Measurements from ENCODE around the gene DHRS11. TPM values are rescaled to one million over a fixed set of nuclear protein-coding genes. Genes with fewer than 3 reads are reported as not detected.
"Not testable (repeated sequence)": the region's sequence is repeated elsewhere in the genome, so short reads cannot be mapped to it uniquely, and the experiment has no call there.

DHRS11 gene
- polyA plus RNA-seq, 1 experiment: 8.5 TPM

DNA sequence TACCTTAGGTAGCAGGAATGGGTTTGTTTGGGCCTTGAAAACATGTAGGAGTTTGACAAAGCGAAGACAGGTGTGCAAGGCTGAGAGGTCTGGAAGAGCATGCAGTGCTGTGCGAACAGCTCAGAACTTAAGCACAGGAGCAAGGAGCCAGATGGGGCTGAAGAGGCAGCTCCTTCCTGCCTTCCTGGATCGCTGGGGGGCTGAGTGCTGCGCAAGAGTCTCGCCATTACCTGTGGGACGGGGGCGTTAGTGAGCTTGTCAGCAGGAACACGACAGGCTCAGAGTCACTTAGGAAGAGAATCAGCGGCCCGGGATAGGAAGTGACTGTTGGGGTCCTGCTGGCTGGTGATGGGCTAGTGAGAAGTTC, 9.2 kb downstream of the DHRS11 start:
- no peak for DNase-seq (ENCODE audit: low read depth)
- TF ChIP-seq, protein P1, sequence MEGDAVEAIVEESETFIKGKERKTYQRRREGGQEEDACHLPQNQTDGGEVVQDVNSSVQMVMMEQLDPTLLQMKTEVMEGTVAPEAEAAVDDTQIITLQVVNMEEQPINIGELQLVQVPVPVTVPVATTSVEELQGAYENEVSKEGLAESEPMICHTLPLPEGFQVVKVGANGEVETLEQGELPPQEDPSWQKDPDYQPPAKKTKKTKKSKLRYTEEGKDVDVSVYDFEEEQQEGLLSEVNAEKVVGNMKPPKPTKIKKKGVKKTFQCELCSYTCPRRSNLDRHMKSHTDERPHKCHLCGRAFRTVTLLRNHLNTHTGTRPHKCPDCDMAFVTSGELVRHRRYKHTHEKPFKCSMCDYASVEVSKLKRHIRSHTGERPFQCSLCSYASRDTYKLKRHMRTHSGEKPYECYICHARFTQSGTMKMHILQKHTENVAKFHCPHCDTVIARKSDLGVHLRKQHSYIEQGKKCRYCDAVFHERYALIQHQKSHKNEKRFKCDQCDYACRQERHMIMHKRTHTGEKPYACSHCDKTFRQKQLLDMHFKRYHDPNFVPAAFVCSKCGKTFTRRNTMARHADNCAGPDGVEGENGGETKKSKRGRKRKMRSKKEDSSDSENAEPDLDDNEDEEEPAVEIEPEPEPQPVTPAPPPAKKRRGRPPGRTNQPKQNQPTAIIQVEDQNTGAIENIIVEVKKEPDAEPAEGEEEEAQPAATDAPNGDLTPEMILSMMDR (IDR thresholded peaks at IDR 0.05; ENCODE audit: insufficient read depth, low read depth, low read length): no peak
- ChIA-PET POLR2A (interaction anchor here (0.5 to 1.4 kb wide), 4 partner anchors 19 to 1219 kb away, joined by 3 to 5 read pairs (median 3); no protein-coding TSS in a partner anchor), CTCF (interaction anchor here (0.6 to 4.1 kb wide), 9 partner anchors 7 to 797 kb away, joined by 3 to 48 read pairs (median 17); no protein-coding TSS in a partner anchor)
- no peaks in the 10 kb centered on the region for H3K27me3 ChIP-seq (ENCODE audit: control insufficient read depth, insufficient read depth, low read length)
- peak overlapping the region; percentile 92 for H3K4me3 ChIP-seq (ENCODE audit: low read depth, low read length)
- peaks cover 1% of the 10 kb centered on the region; the same call in 1 of the 2 replicates for H3K36me3 ChIP-seq (ENCODE audit: control insufficient read depth, insufficient read depth, low read length)

DNA sequence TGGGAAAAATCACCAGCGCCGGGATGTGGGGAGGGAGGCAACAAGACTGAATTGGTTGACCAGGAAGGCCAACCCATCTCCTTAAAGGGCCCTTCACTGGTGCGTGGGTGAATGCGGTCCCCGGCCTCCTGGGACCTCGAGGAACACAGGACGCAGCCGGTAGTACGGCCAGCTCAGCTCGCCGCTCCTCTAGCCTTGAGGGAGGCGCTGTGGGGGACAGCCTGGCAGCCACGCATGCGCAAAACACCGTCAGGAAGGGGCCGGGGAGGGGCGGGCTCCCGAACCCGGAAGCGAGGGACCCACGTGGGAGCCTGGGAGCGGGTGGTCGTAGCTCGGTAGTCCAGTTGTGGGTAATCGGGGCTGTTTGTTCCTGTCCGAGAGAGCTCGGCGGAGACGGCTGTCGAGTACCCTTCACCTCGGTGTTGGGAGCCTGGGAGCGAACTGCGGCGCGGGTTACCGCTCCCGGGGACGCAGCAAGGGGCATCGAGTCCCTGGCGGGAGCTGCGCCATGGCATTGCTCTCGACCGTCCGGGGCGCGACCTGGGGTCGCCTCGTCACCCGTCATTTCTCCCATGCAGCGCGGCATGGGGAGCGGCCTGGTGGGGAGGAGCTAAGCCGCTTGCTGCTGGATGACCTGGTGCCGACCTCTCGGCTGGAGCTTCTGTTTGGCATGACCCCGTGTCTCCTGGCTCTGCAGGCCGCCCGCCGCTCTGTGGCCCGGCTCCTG, 9.8 kb downstream of the DHRS11 start, which contains the start of gene MRM1:
Gene MRM1 (plus strand): TSS at position 281 of the 727 bp plus-strand sequence. CDS start 228 bp downstream, at position 509.
- peak; percentile 72 for DNase-seq (ENCODE audit: low read depth)
- POLR2A ChIA-PET: interaction anchor here (0.6 to 1.4 kb wide), 3 partner anchors 18 to 463 kb away, joined by 3 read pairs; no protein-coding TSS in a partner anchor
- TF ChIP-seq, protein P1 (IDR thresholded peaks at IDR 0.05; ENCODE audit: insufficient read depth, low read depth, low read length): peak; percentile 30
- H3K4me3 ChIP-seq (ENCODE audit: low read depth, low read length): peak within 1 kb of the TSS; percentile 92
- CTCF ChIA-PET: interaction anchor here (0.6 to 4.1 kb wide), 15 partner anchors 8 to 797 kb away, joined by 3 to 48 read pairs (median 6); no protein-coding TSS in a partner anchor
- no peaks in the 10 kb centered on the region for H3K27me3 ChIP-seq (ENCODE audit: control insufficient read depth, insufficient read depth, low read length)
- peaks cover 1% of the 10 kb centered on the region; the same call in 1 of the 2 replicates for H3K36me3 ChIP-seq (ENCODE audit: control insufficient read depth, insufficient read depth, low read length)

DNA sequence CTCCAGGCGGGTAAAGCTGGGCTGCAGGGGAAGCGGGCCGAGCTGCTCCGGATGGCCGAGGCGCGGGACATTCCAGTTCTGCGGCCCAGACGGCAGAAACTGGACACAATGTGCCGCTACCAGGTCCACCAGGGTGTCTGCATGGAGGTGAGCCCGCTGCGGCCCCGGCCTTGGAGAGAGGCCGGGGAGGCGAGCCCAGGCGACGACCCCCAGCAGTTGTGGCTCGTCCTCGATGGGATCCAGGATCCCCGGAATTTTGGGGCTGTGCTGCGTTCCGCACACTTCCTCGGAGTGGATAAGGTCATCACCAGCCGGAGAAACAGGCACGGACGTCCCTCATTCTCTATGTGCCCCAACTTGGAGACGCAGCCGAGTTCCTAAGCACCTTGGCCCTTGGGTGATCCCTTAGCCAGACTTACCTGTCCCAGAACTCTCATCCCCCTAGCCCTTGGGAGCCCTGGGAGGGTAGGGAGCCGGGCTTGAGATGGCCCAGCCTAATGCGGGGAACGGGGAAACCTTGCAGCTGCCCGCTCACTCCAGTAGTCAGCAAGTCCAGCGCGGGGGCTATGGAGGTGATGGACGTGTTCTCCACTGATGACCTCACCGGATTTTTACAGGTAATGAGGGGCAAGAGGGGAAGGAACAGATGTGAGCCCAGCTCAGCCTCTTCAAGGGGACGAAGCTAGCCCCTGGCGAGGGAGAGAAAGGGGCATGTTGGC, 10.5 kb downstream of the DHRS11 start:
- Histone ChIP-seq H3K36me3 (ENCODE audit: control insufficient read depth, insufficient read depth, low read length) (peaks cover 1% of the 10 kb centered on the region; the same call in 1 of the 2 replicates), H3K4me3 (ENCODE audit: low read depth, low read length) (peak overlapping the region; percentile 92), H3K27me3 (ENCODE audit: control insufficient read depth, insufficient read depth, low read length) (no peaks in the 10 kb centered on the region)
- TF ChIP-seq, protein P1 (IDR thresholded peaks at IDR 0.05; ENCODE audit: insufficient read depth, low read depth, low read length): no peak
- DNase-seq (ENCODE audit: low read depth): no peak
- POLR2A ChIA-PET: interaction anchor here (1.4 kb wide), 1 partner anchor 57 kb away, joined by 3 read pairs; no protein-coding TSS in a partner anchor
- CTCF ChIA-PET: interaction anchor here (0.7 to 4.1 kb wide), 24 partner anchors 9 to 796 kb away, joined by 3 to 48 read pairs (median 4); no protein-coding TSS in a partner anchor

DNA sequence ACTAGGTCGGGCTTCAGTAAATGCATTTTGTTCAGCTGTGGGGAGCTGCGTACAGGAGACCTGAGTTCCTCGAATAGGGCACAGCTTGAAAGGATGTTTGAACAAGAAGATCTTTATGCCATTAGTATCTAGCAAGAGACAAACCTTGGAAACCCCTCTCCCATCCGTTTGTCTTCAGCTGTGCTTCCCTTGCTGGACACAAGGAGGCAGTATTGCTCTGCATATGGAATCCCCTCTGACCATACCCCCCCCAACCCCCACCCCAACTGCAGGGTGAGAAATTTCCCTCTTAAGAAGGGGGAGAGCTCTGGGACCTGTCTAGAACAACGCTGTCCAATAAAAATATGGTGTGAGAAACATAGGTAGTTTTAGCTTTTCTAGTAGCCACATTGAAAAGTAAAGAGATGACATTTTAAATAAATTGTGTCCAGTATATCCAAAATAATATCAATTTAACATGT, 11.3 kb downstream of the DHRS11 start:
- POLR2A ChIA-PET: no interaction called here
- H3K36me3 ChIP-seq (ENCODE audit: control insufficient read depth, insufficient read depth, low read length): peaks cover 5% of the 10 kb centered on the region
- CTCF ChIA-PET: interaction anchor here (0.6 to 4.1 kb wide), 24 partner anchors 8 to 770 kb away, joined by 3 to 48 read pairs (median 4); no protein-coding TSS in a partner anchor
- DNase-seq (ENCODE audit: low read depth): no peak
- TF ChIP-seq, protein P1 (IDR thresholded peaks at IDR 0.05; ENCODE audit: insufficient read depth, low read depth, low read length): peak; percentile 91
- no peaks in the 10 kb centered on the region for H3K27me3 ChIP-seq (ENCODE audit: control insufficient read depth, insufficient read depth, low read length)
- peak overlapping the region; percentile 92 for H3K4me3 ChIP-seq (ENCODE audit: low read depth, low read length)

DNA sequence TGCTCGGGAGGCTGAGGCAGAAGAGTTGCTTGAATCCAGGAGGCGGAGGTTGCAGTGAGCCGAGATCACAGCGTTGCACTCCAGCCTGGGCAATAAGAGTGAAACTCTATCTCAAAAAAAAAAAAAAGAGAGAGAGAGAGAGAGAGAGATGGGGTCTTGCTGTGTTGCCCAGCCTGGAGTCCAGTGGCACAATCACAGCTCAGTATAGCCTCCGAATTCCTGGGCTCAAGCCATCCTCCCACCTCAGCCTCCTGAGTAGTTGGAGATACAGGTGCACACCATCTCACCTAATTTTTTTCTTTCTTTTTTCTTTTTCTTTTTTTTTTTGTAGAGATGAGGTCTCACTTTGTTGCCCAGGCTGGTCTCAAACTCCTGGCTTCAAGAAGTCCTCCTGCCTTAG, 13.3 kb downstream of the DHRS11 start:
- H3K27me3 ChIP-seq (ENCODE audit: control insufficient read depth, insufficient read depth, low read length); POLR2A ChIA-PET; DNase-seq (ENCODE audit: low read depth); H3K36me3 ChIP-seq (ENCODE audit: control insufficient read depth, insufficient read depth, low read length); H3K4me3 ChIP-seq (ENCODE audit: low read depth, low read length): not testable (repeated sequence)
- CTCF ChIA-PET: interaction anchor here (2.8 kb wide), 1 partner anchor 24 kb away, joined by 16 read pairs; no protein-coding TSS in a partner anchor

Data from BJ (cell line).